Brain microvascular endothelial cell (primary cell): Measurements from ENCODE around the gene PIM2.
A peak's percentile ranks its signal among the peaks of the same experiment; 100 is the strongest.

Experiments used
- DNase-seq: peaks from one replicate; pipeline ENCODE4 v3.0.0-alpha.2; 2020
- H3K27ac ChIP-seq: fragments of 250-450 bp; sonication (Bioruptor Pico); 2 replicates; pipeline ENCODE4 v1.5.1; 2020; ENCODE audit warnings: mild to moderate bottlenecking, moderate library complexity
- H3K27me3 ChIP-seq: fragments of 250-450 bp; sonication (Bioruptor Pico); replicated peaks from 2 replicates; pipeline ENCODE4 v1.5.1; 2020; ENCODE audit warnings: mild to moderate bottlenecking
- H3K36me3 ChIP-seq: fragments of 250-450 bp; sonication (Bioruptor Pico); replicated peaks from 2 replicates; pipeline ENCODE4 v1.5.1; 2020; ENCODE audit warnings: mild to moderate bottlenecking
- H3K4me3 ChIP-seq: 2 replicates; pipeline ENCODE4 v1.5.1; 2011; ENCODE audit warnings: low read depth, mild to moderate bottlenecking, control low read depth, low read length, moderate library complexity
- CTCF ChIP-seq: IDR thresholded peaks from 2 replicates; pipeline ENCODE4 v1.5.1; 2011; ENCODE audit warnings: low read depth, mild to moderate bottlenecking, moderate library complexity, low read length, control low read depth, inconsistent platforms; ENCODE audit errors: missing control alignments
- in situ Hi-C: cut with HindIII; loops from 2 replicates; pipeline ENCODE4 v1.10.0; 2017; ENCODE audit warnings: low sequenced_read_pairs, low pct_ligation_motif_present

PIM2 gene

GRCh38 chrX:48948589-48948988, 29.8 kb upstream of the PIM2 start:
- Histone ChIP-seq H3K4me3 (no peak overlapping the region), H3K27ac (no peak overlapping the region), H3K36me3 (no peaks in the 10 kb centered on the region), H3K27me3 (no peaks in the 10 kb centered on the region)
- TF ChIP-seq CTCF, result no peak
- DNase-seq, result no peak
- in situ Hi-C loops, result no loop called here

- peak; percentile 37 for DNase-seq
- in situ Hi-C loops, result no loop called here
- peak; percentile 87 for TF ChIP-seq CTCF
- Histone ChIP-seq H3K27me3 (no peaks in the 10 kb centered on the region), H3K27ac (no peak overlapping the region), H3K36me3 (peaks cover 2% of the 10 kb centered on the region), H3K4me3 (no peak overlapping the region)
These were observed 26.9 kb upstream of the PIM2 start for GRCh38 chrX:48945517-48946348.

GRCh38 chrX:48942895-48943294, 24.1 kb upstream of the PIM2 start:
- Histone ChIP-seq H3K27me3 (no peaks in the 10 kb centered on the region), H3K4me3 (no peak overlapping the region), H3K27ac (no peak overlapping the region), H3K36me3 (peaks cover 2% of the 10 kb centered on the region)
- DNase-seq, result no peak
- in situ Hi-C loops, result no loop called here
- TF ChIP-seq CTCF, result no peak

GRCh38 chrX:48940404-48940955, 21.7 kb upstream of the PIM2 start:
- Histone ChIP-seq H3K36me3 (peaks cover 2% of the 10 kb centered on the region), H3K4me3 (no peak overlapping the region), H3K27me3 (no peaks in the 10 kb centered on the region), H3K27ac (no peak overlapping the region)
- DNase-seq, result no peak
- in situ Hi-C loops, result no loop called here
- no peak for TF ChIP-seq CTCF

GRCh38 chrX:48939524-48940228, 20.9 kb upstream of the PIM2 start:
- no peak for TF ChIP-seq CTCF
- Histone ChIP-seq H3K4me3 (no peak overlapping the region), H3K36me3 (peaks cover 2% of the 10 kb centered on the region), H3K27ac (no peak overlapping the region), H3K27me3 (no peaks in the 10 kb centered on the region)
- in situ Hi-C loops, result no loop called here
- no peak for DNase-seq
